Activated CD4-positive, alpha-beta T cell treated with anti-CD3 and anti-CD28 coated beads, Interleukin-2, amount 50 U/mL, for 48 hours (primary cell): ENCODE results near the gene FAM217A.
"Not testable (repeated sequence)": the region's sequence is repeated elsewhere in the genome, so short reads cannot be mapped to it uniquely, and the experiment has no call there.

Experiments used
- DNase-seq, 2 experiments: peaks; one replicate each; pipeline ENCODE4 v3.0.0-alpha.2; 2020

Gene FAM217A

GRCh38 chr6:4078691-4079471, at the start of gene FAM217A:
TSS of gene FAM217A (minus strand) at chr6:4079137. CDS start at chr6:4077414, 1,723 bp downstream.
- no peak for DNase-seq

GRCh38 chr6:4128072-4128471, 49.1 kb upstream of the FAM217A start:
- no peak for DNase-seq

GRCh38 chr6:4125933-4126864, 47.3 kb upstream of the FAM217A start:
- no peak for DNase-seq

GRCh38 chr6:4125500-4125899, 46.6 kb upstream of the FAM217A start:
- no peak for DNase-seq

- DNase-seq, result no peak
Observed at GRCh38 chr6:4124351-4124750, 45.4 kb upstream of the FAM217A start.

- DNase-seq, result no peak
Observed at GRCh38 chr6:4115741-4116140, 36.8 kb upstream of the FAM217A start.

- no peak for DNase-seq
Observed at GRCh38 chr6:4114123-4114522, 35.2 kb upstream of the FAM217A start.

GRCh38 chr6:4113649-4114048, 34.7 kb upstream of the FAM217A start:
- DNase-seq, result no peak

- DNase-seq, result no peak
Observed at GRCh38 chr6:4112366-4112765, 33.4 kb upstream of the FAM217A start.

- DNase-seq, result not testable (repeated sequence)
Observed at GRCh38 chr6:4109363-4109815, 30.5 kb upstream of the FAM217A start.

GRCh38 chr6:4108561-4109093, 29.7 kb upstream of the FAM217A start:
- DNase-seq, result no peak

- no peak for DNase-seq
Observed at GRCh38 chr6:4107873-4108272, 28.9 kb upstream of the FAM217A start.

GRCh38 chr6:4105980-4106536, 27.1 kb upstream of the FAM217A start:
- no peak for DNase-seq

GRCh38 chr6:4103929-4104328, 25.0 kb upstream of the FAM217A start:
- no peak for DNase-seq

- DNase-seq, result no peak
Observed at GRCh38 chr6:4102687-4103244, 23.8 kb upstream of the FAM217A start.

- no peak for DNase-seq
Observed at GRCh38 chr6:4101298-4101697, 22.4 kb upstream of the FAM217A start.

GRCh38 chr6:4100655-4101054, 21.7 kb upstream of the FAM217A start:
- no peak for DNase-seq

- no peak for DNase-seq
Observed at GRCh38 chr6:4093288-4093687, 14.4 kb upstream of the FAM217A start.

- no peak for DNase-seq
Observed at GRCh38 chr6:4091941-4092340, 13.0 kb upstream of the FAM217A start.

GRCh38 chr6:4090043-4090442, 11.1 kb upstream of the FAM217A start:
- not testable (repeated sequence) for DNase-seq

GRCh38 chr6:4088704-4089103, 9.8 kb upstream of the FAM217A start:
- no peak for DNase-seq

- DNase-seq, result no peak
Observed at GRCh38 chr6:4085332-4085700, 6.4 kb upstream of the FAM217A start.
